Astrocyte of the hippocampus (primary cell): ENCODE results near the gene STX8.
"Not testable (repeated sequence)": the region's sequence is repeated elsewhere in the genome, so short reads cannot be mapped to it uniquely, and the experiment has no call there.

ENCODE experiments used
- DNase-seq: peaks from one replicate; pipeline ENCODE4 v3.0.0; 2011; ENCODE audit warnings: low read depth, low spot score

The STX8 gene, protein sequence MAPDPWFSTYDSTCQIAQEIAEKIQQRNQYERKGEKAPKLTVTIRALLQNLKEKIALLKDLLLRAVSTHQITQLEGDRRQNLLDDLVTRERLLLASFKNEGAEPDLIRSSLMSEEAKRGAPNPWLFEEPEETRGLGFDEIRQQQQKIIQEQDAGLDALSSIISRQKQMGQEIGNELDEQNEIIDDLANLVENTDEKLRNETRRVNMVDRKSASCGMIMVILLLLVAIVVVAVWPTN

DNA sequence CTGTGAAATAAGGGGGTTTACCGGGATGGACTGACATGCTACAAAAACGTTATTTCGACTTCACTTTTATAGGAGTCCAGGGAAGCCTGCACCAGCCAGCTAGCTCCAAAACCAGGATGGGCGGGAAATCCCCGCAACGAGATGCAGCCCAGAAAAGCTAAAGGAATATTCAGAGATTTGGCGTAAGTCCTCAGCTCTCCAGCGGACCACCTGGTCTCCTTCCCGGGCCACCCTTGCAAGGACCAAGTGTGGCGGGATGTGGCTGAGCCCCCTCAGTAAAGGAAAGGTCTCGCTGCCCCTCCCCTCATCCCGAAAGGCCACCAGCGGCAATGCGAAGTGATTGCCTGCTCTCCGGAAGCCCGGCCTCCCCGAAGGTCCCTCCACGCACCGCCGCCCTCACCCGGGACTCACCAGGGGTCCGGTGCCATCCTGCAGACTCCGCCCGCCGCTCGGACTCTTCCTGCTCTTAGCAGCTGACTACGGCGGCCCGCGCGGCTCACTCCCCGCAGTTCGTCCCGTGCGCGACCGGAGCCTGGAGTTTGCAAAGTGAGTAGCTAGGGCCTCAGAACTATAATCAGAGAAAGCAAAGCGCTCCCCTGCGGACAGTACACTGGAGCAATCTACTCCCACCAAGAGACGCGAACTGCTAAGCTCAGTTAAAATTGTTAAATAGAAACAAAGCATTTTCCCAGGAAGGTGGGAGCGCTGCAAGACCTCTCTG is at the start of gene STX8:
Gene STX8, minus strand, starts transcription at position 440 of the 721 bp plus-strand sequence. Its CDS starts 12 bp downstream, at position 428.
- DNase-seq, result peak; percentile 94

DNA sequence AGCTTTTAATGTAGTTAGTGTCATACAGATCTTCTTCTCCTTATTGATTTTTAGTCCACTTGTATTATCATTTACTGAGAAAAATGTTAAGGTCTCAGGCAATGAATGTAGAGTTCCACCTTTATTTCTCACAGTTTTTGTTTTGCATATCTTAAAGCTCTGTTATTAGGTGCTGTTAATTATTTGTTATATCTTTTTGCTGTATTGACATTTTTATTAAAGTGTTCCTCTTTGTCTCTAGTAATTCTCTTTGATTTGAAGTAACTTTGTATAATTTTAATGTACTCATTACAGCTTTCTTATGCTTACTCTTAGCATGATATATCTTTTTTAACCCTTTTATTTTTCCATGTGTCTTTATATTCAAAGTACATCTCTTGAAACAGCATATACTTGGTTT is 47.3 kb upstream of the STX8 start:
- DNase-seq, result no peak

DNA sequence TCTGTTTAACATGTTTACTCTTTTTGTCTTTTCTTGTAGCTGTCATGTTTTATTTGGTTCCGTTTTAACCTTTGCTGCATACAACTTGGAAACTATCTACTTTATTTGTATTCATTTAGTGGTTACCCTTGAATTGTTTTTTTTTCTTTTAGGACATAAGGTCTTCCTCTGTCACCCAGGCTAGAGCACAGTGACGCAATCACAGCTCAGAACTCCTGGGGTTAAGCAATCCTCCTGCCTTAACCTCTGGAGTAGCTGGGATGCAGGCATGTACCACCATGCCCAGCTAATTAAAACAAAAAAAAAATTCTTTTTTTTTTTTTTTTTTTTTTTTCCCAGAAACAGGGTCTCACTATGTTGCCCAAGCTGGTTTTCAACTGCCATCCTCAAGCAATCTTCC is 39.9 kb upstream of the STX8 start:
- no peak for DNase-seq

DNA sequence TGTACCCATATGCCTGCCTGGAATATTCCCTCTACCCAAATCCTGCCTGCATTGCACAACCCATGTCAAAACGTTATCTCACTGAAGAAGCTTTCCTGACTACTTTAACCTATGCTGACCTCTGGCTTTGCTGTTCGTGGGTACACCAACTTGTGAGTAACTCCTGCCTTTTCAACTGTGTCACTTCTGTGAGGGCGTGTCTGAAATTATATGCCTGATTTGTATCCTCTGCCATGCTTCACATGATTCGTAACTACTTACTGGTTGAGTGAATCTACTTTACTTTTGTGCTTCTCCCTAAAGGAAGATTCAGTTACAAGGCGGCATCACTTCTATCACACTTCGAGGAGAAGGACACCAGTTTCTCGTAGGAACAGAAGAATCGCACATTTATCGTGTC is 36.4 kb upstream of the STX8 start:
- no peak for DNase-seq

DNA sequence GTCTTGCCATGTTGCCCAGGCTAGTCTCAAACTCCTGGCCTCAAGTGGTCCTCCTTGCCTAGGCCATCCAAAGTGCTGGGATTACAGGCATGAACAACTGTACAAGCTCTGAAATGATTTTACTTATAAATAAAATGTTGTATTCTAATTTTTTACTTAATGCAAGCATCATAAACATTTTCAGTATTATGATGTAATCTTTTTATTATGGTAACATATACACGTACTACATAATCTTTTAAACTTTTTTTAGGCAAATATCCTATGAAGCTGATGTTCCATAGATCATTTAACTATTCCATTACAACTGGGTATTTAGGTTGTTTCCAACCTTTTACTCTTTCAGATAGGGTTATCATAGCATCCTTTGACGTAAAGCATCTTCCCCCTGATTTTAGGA is 35.9 kb upstream of the STX8 start:
- DNase-seq, result no peak

DNA sequence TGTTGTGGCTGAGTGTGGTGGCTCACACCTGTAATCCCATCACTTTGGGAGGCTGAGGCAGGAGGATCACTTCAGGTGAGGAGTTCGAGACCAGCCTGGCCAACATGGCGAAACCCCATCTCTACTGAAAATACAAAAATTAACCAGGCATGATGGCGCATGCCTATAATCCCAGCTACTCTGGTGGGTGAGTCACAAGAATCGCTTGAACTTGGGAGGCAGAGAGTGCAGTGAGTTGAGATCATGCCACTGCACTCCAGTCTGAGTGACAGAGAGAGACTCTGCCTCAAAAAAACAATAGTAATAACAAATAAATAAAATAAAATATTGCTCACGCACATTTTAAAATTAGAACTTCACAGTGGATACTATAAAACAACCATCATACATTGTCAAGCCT is 31.4 kb upstream of the STX8 start:
- not testable (repeated sequence) for DNase-seq

DNA sequence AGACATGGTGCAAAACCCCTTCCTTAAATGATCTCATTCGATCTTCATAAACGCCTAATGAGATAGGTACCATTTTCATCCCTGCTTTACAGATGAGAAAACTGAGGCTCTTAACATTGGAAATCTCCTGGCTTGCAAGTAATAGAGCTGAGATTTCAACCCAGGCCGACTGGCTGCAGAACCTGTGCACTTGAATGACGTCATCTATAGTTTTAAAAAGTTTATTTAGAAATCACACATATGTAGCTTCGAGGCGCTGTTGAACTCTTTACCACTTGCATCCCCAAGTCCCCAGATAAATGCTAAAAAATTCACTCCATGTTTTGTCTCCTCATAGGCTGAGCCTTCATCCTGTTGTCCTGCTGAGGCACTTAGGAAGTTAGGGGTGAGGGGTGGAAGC is 30.8 kb upstream of the STX8 start:
- no peak for DNase-seq

DNA sequence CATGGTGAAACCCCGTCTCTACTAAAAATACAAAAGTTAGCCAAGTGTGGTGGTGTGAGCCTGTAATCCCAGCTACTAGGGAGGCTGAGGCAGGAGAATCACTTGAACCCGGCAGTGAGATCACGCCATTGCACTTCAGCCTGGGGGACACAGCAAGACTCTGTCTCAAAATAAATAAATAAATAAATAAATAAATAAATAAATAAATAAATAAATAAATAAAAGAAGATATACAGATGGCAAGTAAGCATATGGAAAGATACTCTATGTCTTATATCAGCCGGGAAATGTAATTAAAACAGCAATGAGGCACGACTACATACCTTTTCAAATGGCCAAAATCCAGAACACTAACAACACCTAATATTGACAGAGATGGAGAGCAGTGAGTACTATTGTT is 29.0 kb upstream of the STX8 start:
- DNase-seq, result not testable (repeated sequence)

DNA sequence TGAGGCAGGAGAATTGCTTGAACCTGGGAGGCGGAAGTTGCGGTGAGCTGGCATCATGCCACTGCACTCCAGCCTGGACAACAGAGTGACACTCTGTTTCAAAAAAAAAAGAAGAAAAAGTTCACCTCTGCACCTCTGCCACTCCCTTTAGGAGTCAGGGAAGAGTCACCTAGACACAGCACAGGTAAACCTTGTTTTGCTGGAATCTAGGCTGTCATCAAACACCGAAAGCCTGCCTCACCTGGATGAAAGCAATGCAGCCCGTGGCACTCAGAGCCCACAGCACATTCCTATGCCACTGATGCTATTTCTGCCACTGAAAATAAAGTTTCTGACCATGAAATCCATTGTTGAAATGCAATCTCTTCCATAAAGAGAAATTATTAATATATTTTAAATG is 23.0 kb upstream of the STX8 start:
- DNase-seq, result no peak

DNA sequence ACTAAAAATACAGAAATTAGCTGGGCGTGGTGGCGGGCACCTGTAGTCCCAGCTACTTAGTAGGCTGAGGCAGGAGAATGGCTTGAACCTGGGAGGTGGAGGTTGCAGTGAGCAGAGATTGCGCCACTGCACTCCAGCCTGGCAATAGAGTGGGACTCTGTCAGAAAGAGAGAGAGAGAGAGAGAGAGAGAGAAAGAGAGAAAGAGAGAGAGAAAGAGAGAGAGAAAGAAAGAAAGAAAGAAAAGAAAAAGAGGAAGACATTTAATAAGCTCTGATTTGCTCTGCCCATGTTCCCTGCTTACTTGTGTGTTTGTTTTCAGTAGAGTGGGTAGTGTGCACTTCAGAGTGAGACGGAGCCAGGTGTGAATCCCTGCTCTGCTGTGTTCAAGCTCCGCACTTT is 22.0 kb upstream of the STX8 start:
- not testable (repeated sequence) for DNase-seq

DNA sequence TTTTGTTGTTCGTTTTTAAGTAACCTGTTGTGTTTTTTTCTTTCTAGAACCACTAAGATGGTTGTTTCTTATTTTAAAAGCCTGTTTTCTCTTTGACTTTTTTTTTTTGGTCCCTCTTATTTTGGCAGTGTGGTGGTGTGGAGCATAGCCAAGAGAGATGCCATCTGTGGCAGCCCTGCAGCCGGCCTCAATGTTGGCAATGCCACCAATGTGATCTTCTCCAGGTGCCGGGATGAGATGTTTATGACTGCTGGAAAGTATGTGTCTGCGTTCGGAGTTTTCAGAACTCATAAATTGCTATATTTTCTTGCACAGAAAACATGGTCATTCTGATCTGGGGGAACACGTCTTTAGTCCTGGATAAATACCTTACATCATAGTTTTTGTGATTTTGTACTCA is 18.4 kb upstream of the STX8 start:
- no peak for DNase-seq

DNA sequence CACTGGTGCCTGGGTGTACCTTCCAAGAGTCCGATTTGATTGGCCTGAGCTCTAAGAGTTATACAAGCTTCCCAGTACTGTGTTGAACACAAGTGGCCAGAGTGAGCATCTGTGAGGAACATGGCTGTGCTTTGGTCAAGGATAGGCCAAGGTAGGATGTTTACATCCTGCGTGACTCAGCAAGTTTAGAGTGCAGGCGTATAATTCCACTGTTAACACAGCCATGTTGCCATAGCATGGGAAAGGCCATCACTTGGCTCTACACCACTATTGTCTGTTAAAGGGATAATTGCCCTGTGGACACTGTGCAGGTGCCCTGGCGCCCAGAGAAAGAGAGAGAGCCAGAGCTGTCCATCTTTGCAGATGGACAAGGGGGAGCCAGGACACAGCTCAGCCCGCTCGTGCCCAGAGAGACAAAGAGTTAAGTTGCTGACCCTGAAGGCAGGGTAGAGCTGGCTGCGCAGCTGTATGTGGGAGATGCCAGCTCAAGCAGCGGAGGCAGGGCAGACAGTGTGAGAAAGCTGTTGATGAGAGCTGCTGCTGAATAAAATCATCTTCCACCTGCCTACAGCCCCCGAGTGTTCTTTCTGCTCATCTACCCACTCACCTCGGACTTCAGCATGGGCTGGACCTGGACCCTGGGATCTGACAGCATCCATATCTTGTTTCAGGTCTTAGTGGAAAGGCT is 12.5 kb upstream of the STX8 start:
- no peak for DNase-seq

DNA sequence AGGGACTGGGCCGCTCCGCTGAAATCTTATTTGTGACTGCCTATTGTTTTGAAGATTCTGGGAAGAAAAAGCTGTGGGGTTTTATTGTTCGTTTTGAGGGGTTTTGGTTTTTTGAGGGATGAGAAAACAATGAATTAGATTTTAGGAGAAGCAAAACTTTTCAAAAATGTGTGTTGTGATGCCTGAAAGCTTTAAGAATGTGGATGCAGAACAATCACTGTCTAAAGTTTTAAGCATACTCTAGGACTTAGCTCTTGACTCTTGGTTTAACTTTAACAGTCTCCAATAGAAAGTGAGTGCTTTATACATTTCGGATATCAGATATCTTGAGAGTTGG is 1.7 kb upstream of the STX8 start:
- no peak for DNase-seq

DNA sequence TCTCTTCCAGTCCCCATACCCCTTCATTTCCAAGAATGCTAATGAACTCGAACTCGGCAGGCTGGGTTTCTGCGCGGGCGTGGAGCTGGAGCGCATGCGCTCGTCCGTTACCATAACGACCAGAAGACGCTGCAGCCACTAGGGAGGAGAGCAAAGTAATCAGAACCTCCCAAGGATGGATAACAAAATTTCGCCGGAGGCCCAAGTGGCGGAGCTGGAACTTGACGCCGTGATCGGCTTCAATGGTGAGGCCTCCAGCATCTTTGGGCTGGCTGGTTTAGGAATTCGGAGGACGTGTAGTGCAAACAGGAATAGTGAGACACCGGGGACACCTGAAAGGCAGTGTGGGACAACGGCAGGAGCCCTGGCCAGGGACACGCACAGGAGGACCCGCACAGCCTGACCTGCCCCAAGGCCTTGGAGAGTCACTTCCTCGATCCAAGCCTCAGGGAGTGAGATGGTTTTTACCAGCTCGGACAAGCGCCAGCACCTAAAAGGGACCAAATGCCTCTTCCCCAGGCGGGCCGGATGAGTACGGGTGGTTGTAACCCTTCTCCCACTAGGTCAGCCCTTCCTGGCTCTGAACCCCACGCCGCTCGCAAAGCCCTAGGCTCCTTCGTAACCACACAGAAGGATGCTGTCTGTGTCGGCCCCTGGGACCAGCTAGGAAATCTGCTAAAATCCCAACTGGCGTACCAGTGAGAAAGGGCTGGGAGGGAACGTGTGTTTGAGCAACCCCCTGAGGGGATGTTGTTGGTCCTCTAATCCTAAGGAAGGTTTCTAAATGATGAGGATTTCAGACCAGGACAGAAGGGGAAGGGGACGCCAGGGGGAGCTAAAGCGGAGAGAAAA is 1.1 kb upstream of the STX8 start, which contains the start of gene CFAP52:
Gene CFAP52, plus strand, starts transcription at position 122 of the 852 bp plus-strand sequence. Its CDS starts 54 bp downstream, at position 176.
- DNase-seq, result peak; percentile 91

DNA sequence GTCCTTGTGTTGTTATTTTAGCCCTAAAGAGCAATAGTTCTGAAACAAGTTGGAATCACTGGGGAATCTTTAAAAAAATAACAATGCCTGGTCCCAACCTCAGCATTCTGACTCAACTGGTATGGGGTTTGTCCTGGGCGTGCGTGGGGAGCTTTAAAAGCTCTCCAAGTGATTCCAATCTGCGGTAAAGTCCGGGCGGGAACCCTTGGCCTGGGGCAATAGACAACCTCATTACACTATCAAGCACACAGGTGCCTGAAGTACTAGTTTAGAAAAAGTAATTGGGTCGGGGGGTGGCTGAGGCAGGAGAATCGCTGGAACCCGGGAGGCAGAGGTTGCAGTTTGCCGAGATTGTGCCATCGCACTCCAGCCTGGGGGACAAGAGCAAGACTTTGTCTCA is 4.4 kb downstream of the STX8 start:
- DNase-seq, result no peak

DNA sequence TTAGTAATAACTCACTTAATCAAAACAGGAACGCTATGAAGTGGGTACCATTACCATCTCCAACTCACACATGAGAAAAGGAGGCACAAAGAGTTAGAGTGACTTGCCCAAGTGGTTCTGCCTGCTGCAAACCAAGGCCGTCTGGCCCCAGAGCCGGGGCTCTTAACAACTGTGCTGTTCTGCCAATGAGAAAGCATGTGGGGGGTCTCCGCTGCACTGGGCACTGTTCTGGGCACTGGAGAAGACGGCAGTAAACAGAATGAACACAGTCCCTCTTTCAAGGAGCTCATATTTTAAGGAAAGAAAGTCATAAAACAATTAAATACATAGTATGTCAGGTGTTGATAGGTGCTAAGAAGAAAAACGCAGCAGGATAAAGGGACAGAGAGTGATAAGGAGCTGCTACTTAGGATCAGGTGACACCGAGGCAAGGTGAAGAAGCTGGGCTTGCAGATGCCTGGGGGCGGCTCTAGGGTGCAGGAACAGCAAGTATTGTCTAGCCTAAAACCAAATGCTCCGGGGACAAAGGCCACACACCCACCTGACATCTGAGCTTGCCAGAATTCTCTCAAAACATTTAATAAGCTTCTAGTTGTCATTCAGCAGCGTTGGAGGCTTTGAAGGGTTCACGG is 6.5 kb downstream of the STX8 start:
- DNase-seq, result no peak

DNA sequence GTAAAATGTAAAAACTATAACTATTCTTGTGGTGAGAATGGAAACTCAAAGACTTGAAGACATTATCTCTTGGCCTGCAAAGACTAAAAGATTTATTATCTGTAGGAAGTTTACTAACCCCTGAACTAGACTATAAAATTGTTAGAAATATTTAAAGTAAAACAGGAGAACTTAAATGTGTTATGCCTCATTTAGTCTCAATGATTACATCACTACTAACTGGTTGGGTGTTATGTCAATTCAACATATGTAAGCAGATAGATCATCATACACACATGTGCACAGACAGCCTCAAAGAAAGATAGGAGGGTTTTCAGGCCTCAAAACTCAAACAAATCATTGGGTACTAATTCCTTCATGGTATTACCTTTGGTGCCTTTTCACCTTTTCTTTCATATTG is 7.6 kb downstream of the STX8 start:
- DNase-seq, result no peak

DNA sequence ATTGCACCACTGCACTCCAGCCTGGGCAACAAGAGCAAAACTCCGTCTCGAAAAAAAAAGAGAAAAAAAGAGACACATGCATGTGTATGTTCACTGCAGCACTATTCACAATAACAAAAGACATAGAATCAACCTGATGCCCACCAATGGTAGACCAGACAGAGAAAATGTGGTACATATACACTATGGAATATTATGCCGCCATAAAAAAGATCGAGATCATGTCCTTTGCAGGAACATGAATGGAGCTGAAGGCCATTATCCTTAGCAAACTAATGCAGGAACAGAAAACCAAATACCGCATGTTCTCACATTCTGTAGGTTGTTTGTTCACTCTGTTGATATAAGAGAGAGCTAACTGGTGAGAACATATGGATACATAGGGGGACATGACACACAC is 8.9 kb downstream of the STX8 start:
- DNase-seq, result not testable (repeated sequence)

DNA sequence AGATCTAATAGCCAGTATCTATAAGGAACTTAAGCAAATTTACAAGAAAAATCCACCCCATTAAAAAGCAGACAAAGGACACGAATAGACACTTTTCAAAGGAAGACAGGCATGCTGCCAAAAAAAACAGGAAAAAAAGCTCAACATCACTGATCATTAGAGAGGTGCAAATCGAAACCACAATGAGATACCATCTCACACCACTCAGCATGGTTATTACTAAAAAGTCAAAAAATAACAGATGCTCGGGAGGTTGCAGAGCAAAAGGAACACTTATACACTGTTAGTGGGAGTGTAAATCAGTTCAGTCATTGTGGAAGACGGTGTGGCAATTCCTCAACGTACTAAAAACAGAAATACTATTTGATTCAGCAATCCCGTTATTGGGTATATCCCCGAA is 9.6 kb downstream of the STX8 start:
- peak; percentile 44 for DNase-seq

DNA sequence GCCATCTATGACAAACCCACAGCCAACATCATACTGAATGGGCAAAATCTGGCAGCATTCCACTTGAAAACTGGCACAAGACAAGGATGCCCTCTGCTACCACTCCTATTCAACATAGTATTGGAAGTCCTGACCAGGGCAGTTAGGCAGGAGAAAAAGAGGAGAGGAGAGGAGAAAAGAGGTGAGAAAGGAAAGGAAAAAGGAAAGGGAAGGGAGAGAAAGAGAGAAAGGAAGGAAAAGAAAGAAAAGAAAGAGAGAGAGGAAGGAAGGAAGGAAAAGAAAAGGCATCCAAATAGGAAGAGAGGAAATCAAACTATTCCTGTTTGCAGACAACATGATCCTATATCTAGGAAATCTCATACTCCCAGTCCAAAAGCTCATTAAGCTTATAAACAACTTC is 11.5 kb downstream of the STX8 start:
- DNase-seq, result no peak

DNA sequence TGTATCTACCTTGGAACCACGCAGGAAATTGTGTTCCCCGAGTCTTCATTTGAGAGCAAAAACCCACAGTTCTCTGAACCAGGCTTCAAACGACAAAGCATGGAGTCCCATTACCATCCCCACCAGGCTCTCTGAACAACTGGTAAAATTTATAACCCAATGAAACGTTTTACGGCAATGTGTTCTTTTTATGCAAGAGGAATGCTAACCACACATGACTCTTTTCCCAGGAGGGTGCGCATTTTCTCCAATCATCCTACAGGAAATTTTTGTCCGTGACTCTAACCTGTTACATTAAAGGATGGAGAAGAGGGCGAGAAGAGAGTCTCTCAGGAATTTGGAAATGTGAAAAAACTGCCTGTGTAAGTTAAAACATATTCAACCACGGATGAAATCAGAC is 17.8 kb downstream of the STX8 start:
- DNase-seq, result no peak
